HCT116 (cell line): ENCODE data around the gene ATP6V0A1. TPM values are rescaled to one million over a fixed set of nuclear protein-coding genes. Genes with fewer than 3 reads are reported as not detected.

Experiments
- ATAC-seq: fragments of 200-7000 bp; cut with Tn5 transposase; 2 replicates; pipeline ENCODE4 v1.9.1; 2020; ENCODE audit warnings: mild to moderate bottlenecking, moderate library complexity
- BruUV-seq: library from RNA; stranded (reverse); fragments of 400-500 nt; replicated peaks from 2 replicates; lab custom pipeline; 2021; lab: Mats Ljungman, UMichigan
- CTCF ChIA-PET: fragments of 300-600 bp; sonication (Branson Sonifier 250); formaldehyde crosslinking; loops from one replicate; lab custom pipeline; 2021; ENCODE audit warnings: antibody characterized with exemption; lab: Charles Lee
- POLR2A ChIA-PET: fragments of 300-600, 350-600 bp; sonication (Branson Sonifier 250); formaldehyde crosslinking; loops from one replicate; lab custom pipeline; 2021; ENCODE audit warnings: antibody characterized with exemption; lab: Charles Lee
- RAD21 ChIA-PET, 2 experiments: fragments of 300-600 bp; sonication (Branson Sonifier 250); formaldehyde crosslinking; loops; one replicate each; lab custom pipeline; 2023; ENCODE audit warnings: low total read pairs in 2 of 2; ENCODE audit not compliant: uncharacterized antibody in 2 of 2, unreplicated experiment in 2 of 2, low non-redundant PET in 1 of 2; lab: Charles Lee
- DNase-seq: peaks from one replicate; pipeline ENCODE4 v3.0.0-alpha.2; 2010; ENCODE audit warnings: low read depth, low spot score
- H2AFZ ChIP-seq: fragments of 200-600 bp; shearing (Covaris generic), sonication (generic); 2 replicates; pipeline ENCODE4 v1.6.1; 2017; ENCODE audit warnings: low read depth, mixed run types, mixed read lengths, antibody characterized with exemption, low read length; ENCODE audit not compliant: poor library complexity, severe bottlenecking
- H3K27ac ChIP-seq: 2 replicates; pipeline ENCODE4 v1.5.1; 2012; ENCODE audit warnings: low read depth, low read length
- H3K27me3 ChIP-seq: fragments of 200-600 bp; sonication (generic); 2 replicates; pipeline ENCODE4 v1.6.1; 2016; ENCODE audit warnings: mixed run types, low read length, mixed read lengths; ENCODE audit not compliant: insufficient read depth
- H3K36me3 ChIP-seq, 2 experiments: fragments of 200-500 bp in 1 of 2; fragments of 200-600 bp in 1 of 2; sonication (Bioruptor generic) in 1 of 2; sonication (generic) in 1 of 2; 2 replicates each; pipeline versions ENCODE4 v1.5.1 to v1.6.1; 2014 to 2016; ENCODE audit warnings: low read length in 2 of 2, inconsistent platforms in 1 of 2, mixed read lengths in 1 of 2, mixed run types in 1 of 2; ENCODE audit not compliant: insufficient read depth in 2 of 2, control insufficient read depth in 1 of 2
- H3K4me1 ChIP-seq, 2 experiments: fragments of 200-600 bp in 1 of 2; sonication (generic) in 1 of 2; 2 replicates each; pipeline versions ENCODE4 v1.5.1 to v1.6.1; 2012 to 2017; ENCODE audit warnings: low read length in 2 of 2, inconsistent platforms in 1 of 2, mild to moderate bottlenecking in 1 of 2, mixed read lengths in 1 of 2, mixed run types in 1 of 2, moderate library complexity in 1 of 2; ENCODE audit not compliant: insufficient read depth in 2 of 2, control insufficient read depth in 1 of 2
- H3K4me2 ChIP-seq: fragments of 200-600 bp; sonication (generic); 2 replicates; pipeline ENCODE4 v1.6.1; 2017; ENCODE audit warnings: mixed run types, low read length, mixed read lengths
- H3K4me3 ChIP-seq, 2 experiments: fragments of 200-600 bp in 1 of 2; sonication (generic) in 1 of 2; replicated peaks in 1 of 2; 2 replicates each; pipeline ENCODE4 v1.5.1; 2011 to 2016; ENCODE audit warnings: low read length in 2 of 2, control low read depth in 1 of 2, low read depth in 1 of 2, mild to moderate bottlenecking in 1 of 2, mixed read lengths in 1 of 2, mixed run types in 1 of 2
- H3K79me2 ChIP-seq: fragments of 200-600 bp; sonication (generic); 2 replicates; pipeline ENCODE4 v1.6.1; 2017; ENCODE audit warnings: mild to moderate bottlenecking, mixed run types, low read length, moderate library complexity, mixed read lengths; ENCODE audit not compliant: insufficient read depth
- H3K9ac ChIP-seq: fragments of 200-600 bp; sonication (generic); 2 replicates; pipeline ENCODE4 v1.6.1; 2016; ENCODE audit warnings: low read length, mixed read lengths
- H3K9me2 ChIP-seq: fragments of 200-600 bp; sonication (generic), shearing (Covaris generic); 2 replicates; pipeline ENCODE4 v1.6.1; 2017; ENCODE audit warnings: mixed run types, mild to moderate bottlenecking, moderate library complexity; ENCODE audit not compliant: insufficient read depth
- H3K9me3 ChIP-seq, 2 experiments: fragments of 200-500 bp in 1 of 2; fragments of 200-600 bp in 1 of 2; sonication (Bioruptor generic) in 1 of 2; sonication (generic) in 1 of 2; 2 replicates each; pipeline ENCODE4 v1.6.1; 2014 to 2017; ENCODE audit warnings: low read length in 2 of 2, mixed read lengths in 2 of 2, inconsistent platforms in 1 of 2, low read depth in 1 of 2, mild to moderate bottlenecking in 1 of 2, mixed run types in 1 of 2, moderate library complexity in 1 of 2; ENCODE audit not compliant: control insufficient read depth in 1 of 2, insufficient read depth in 1 of 2
- H4K20me1 ChIP-seq: fragments of 200-600 bp; sonication (generic), shearing (Covaris generic); 2 replicates; pipeline ENCODE4 v1.6.1; 2017; ENCODE audit warnings: mixed run types, mild to moderate bottlenecking, moderate library complexity; ENCODE audit not compliant: insufficient read depth
- ATF3 ChIP-seq: IDR thresholded peaks from 2 replicates; pipeline ENCODE4 v1.6.1; 2012
- CBX3 ChIP-seq: IDR thresholded peaks from 2 replicates; pipeline ENCODE4 v1.6.1; 2012; ENCODE audit warnings: low read depth
- JUND ChIP-seq: IDR thresholded peaks from 2 replicates; pipeline ENCODE4 v1.6.1; 2012
- MAX ChIP-seq: IDR thresholded peaks from 2 replicates; pipeline ENCODE4 v1.6.1; 2012
- POLR2AphosphoS5 ChIP-seq: IDR thresholded peaks from 2 replicates; pipeline ENCODE4 v1.6.1; 2011; ENCODE audit warnings: mild to moderate bottlenecking, low read depth, low read length, moderate library complexity
- TCF7L2 ChIP-seq: IDR thresholded peaks from 2 replicates; pipeline ENCODE4 v1.7.0; 2011; ENCODE audit warnings: borderline replicate concordance, inconsistent platforms; ENCODE audit not compliant: insufficient read depth, insufficient read length; ENCODE audit errors: extremely low read depth
- ZNF274 ChIP-seq: fragments of 200-500 bp; sonication (Bioruptor generic); IDR thresholded peaks from 2 replicates; pipeline ENCODE4 v1.6.1; 2014; ENCODE audit warnings: mild to moderate bottlenecking, low read depth, low read length, inconsistent platforms
- intact Hi-C: fragments of 100-400 bp; cut with micrococcal nuclease; formaldehyde crosslinking; loops from 2 replicates; pipeline ENCODE4 v1.10.0; 2022
- total RNA-seq: library from RNA; stranded (reverse); gene quantifications from one replicate; pipeline ENCODE4 v1.2.1, GENCODE V29; 2021; ENCODE audit not compliant: unreplicated experiment
- TF ChIP-seq, protein P1 (sequence below): IDR thresholded peaks from 2 replicates; pipeline ENCODE4 v1.6.1; 2011; ENCODE audit warnings: mild to moderate bottlenecking, low read length, moderate library complexity; ENCODE audit not compliant: insufficient replicate concordance; ENCODE audit errors: extremely low read depth
- TF ChIP-seq, protein P2 (sequence below): IDR thresholded peaks from 2 replicates; pipeline ENCODE4 v1.6.1; 2012; ENCODE audit warnings: low read depth

Gene ATP6V0A1
- total RNA-seq, 1 experiment from 2014 or later = 65.2 TPM

- RAD21 ChIA-PET = no interaction called here
- no peak overlapping the region for H2AFZ ChIP-seq
- no peaks in the 10 kb centered on the region; a peak in 1 of 4 replicates for H3K36me3 ChIP-seq
- DNase-seq = no peak
- TF ChIP-seq JUND (no peak), ATF3 (no peak), ZNF274 (no peak), CBX3 (no peak), TCF7L2 (no peak), MAX (no peak), POLR2AphosphoS5 (no peak)
- TF ChIP-seq, protein P1, sequence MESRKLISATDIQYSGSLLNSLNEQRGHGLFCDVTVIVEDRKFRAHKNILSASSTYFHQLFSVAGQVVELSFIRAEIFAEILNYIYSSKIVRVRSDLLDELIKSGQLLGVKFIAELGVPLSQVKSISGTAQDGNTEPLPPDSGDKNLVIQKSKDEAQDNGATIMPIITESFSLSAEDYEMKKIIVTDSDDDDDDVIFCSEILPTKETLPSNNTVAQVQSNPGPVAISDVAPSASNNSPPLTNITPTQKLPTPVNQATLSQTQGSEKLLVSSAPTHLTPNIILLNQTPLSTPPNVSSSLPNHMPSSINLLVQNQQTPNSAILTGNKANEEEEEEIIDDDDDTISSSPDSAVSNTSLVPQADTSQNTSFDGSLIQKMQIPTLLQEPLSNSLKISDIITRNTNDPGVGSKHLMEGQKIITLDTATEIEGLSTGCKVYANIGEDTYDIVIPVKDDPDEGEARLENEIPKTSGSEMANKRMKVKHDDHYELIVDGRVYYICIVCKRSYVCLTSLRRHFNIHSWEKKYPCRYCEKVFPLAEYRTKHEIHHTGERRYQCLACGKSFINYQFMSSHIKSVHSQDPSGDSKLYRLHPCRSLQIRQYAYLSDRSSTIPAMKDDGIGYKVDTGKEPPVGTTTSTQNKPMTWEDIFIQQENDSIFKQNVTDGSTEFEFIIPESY = no peak
- TF ChIP-seq, protein P2, sequence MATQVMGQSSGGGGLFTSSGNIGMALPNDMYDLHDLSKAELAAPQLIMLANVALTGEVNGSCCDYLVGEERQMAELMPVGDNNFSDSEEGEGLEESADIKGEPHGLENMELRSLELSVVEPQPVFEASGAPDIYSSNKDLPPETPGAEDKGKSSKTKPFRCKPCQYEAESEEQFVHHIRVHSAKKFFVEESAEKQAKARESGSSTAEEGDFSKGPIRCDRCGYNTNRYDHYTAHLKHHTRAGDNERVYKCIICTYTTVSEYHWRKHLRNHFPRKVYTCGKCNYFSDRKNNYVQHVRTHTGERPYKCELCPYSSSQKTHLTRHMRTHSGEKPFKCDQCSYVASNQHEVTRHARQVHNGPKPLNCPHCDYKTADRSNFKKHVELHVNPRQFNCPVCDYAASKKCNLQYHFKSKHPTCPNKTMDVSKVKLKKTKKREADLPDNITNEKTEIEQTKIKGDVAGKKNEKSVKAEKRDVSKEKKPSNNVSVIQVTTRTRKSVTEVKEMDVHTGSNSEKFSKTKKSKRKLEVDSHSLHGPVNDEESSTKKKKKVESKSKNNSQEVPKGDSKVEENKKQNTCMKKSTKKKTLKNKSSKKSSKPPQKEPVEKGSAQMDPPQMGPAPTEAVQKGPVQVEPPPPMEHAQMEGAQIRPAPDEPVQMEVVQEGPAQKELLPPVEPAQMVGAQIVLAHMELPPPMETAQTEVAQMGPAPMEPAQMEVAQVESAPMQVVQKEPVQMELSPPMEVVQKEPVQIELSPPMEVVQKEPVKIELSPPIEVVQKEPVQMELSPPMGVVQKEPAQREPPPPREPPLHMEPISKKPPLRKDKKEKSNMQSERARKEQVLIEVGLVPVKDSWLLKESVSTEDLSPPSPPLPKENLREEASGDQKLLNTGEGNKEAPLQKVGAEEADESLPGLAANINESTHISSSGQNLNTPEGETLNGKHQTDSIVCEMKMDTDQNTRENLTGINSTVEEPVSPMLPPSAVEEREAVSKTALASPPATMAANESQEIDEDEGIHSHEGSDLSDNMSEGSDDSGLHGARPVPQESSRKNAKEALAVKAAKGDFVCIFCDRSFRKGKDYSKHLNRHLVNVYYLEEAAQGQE = no peak
- TF ChIP-seq, all 23 proteins: peak for 0
- no peak for ATAC-seq
- no peak overlapping the region for H3K4me3 ChIP-seq
- no TSS peak for BruUV-seq
- no peak overlapping the region for H3K9ac ChIP-seq
- H4K20me1 ChIP-seq = no peaks in the 10 kb centered on the region
- intact Hi-C loops = no loop called here
- ChIA-PET CTCF (no interaction called here), POLR2A (no interaction called here)
- no peak overlapping the region for H3K4me2 ChIP-seq
- H3K9me2 ChIP-seq = no peaks in the 10 kb centered on the region
- peaks cover 9 to 20% of the 10 kb centered on the region in 2 experiments for H3K4me1 ChIP-seq
- no peak overlapping the region for H3K27ac ChIP-seq
- no peaks in the 10 kb centered on the region for H3K27me3 ChIP-seq
- no peaks in the 10 kb centered on the region for H3K79me2 ChIP-seq
- no peaks in the 10 kb centered on the region for H3K9me3 ChIP-seq
Measured at GRCh38 chr17:42543190-42544079, 84.8 kb downstream of the ATP6V0A1 start.
